GM20000 (cell line): Measurements from ENCODE around the gene RAPGEF4.

ENCODE experiments used
- DNase-seq: peaks from one replicate; pipeline ENCODE4 v3.0.0; 2012; ENCODE audit warnings: low spot score
- TF ChIP-seq, protein P1 (sequence below): IDR thresholded peaks from 2 replicates; pipeline ENCODE4 v1.5.1; 2012; ENCODE audit warnings: mild to moderate bottlenecking, control low read depth; ENCODE audit errors: extremely low read depth, missing control alignments

Gene RAPGEF4

DNA sequence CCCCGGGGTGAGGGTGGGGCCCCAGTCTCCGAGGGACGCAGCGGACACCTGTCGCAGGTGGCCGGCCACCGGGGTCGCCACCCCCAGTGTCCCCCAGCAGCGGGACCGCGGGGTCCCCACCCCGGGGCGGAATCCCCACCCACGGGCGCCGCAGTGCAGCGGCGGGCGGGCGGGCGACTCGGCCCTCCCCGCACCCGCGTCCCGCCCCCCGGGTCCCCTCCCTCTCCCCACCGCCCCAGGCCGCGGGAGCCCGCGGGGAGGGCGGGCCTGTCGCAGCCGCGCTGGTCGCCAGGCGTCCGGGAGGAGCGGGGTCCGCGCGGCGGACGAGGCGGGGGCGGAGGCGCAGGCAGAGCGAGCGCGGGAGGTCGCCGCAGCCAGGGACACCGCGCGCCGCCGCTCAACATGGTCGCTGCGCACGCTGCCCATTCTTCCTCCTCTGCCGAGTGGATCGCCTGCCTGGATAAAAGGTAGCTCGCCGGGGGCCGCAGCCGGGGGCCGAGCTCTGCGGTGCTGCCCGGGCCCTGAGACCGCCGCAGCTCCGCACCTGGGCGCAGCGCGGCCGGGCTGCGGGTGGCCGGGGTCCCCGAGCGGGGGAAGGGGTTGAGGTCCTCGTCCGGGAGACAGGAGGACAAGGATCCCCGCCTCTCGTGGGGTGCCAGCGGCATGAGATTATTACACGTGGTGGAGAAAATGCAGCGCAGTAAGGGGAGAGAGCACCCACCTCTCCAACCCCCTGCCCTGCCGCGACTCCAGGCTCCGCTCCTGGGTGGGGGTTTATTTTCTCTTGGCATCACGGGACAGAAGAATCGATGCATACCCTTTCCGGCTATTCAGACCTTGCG, at the start of gene RAPGEF4:
Gene RAPGEF4, plus strand, starts transcription at position 264 of the 842 bp plus-strand sequence. Its CDS starts 139 bp downstream, at position 403.
- TF ChIP-seq, protein P1, sequence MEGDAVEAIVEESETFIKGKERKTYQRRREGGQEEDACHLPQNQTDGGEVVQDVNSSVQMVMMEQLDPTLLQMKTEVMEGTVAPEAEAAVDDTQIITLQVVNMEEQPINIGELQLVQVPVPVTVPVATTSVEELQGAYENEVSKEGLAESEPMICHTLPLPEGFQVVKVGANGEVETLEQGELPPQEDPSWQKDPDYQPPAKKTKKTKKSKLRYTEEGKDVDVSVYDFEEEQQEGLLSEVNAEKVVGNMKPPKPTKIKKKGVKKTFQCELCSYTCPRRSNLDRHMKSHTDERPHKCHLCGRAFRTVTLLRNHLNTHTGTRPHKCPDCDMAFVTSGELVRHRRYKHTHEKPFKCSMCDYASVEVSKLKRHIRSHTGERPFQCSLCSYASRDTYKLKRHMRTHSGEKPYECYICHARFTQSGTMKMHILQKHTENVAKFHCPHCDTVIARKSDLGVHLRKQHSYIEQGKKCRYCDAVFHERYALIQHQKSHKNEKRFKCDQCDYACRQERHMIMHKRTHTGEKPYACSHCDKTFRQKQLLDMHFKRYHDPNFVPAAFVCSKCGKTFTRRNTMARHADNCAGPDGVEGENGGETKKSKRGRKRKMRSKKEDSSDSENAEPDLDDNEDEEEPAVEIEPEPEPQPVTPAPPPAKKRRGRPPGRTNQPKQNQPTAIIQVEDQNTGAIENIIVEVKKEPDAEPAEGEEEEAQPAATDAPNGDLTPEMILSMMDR, result no peak
- DNase-seq, result peak; percentile 44

DNA sequence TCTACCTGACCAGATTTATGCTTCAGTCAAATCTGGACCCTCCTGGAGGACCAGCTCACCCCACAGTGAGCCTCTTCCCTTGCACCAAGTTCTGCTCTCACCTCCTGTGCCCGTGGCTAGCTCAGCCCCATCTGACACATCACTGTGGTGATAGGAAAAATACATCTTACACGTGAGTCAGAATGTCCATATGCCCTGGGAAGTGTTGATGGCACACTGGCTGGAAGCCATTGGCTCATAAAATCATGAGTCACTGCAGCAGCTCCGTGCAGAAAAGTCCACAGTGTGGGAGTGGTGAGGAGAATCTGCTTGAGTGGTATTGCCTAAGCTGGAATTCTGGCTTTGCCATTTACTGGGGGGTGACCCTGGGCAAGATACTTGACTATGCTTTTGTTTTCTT, 42.6 kb upstream of the RAPGEF4 start:
- no peak for DNase-seq
- TF ChIP-seq, protein P1, result no peak

DNA sequence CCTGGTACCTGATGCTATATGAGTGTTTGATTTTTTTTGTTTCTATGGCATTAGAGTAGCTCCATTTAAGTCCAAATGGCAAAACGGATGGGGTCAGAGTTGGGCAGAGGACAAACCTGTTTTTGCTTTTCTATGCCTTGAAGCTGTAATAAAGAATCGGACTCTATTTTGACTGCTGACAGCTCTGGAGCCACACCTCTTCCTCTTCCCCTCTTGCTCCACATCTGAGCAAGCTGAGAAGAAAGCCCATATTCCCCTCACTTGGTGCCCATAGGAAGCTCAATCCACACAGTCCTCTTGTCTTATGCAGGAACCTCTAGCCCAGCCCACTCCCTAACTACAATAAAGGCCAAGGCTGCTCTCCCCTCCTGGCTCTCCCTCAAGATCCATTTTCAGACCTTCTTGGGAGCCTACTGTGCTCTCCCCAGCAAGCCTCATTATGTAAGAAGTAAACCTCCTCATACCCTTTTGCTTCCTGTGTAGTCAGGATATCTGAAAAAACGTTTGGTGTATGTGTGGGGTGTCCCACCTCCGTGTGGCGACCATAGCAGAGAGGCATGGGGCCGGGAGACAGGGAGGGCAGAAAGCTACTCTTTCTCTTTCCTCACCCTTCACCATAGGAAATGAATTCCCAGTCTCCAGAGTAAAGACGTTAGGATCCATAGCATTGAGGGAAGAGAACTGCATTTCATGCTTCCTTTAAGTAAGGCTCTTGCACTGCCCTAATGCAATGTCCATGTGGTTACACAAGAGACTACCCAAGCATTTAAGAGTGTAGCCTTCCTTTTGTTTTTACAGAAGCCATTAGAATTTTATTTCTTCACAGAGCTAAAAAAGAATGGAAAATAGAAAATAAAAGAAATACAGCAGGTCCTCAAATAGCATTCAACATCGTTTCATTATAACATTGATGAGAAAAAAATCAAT, 41.9 kb upstream of the RAPGEF4 start:
- no peak for DNase-seq
- TF ChIP-seq, protein P1, result no peak

DNA sequence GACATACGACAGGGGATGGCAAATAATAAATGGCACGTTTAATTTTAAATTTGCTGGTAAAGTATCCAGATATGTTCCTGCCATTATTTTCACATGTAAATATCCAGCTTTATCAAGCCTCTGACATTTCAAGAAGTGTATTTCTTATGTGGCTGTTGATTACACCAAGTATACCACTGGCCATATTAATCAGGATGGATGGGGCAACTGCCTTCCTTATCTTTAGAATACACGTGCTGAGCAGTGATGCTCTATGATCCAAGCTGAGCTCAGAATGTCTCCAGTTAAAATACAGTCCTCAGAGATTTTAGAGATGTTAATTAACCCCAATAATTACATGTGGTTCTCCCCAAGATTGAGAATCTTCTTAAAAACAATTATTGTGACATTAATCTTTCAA, 38.3 kb upstream of the RAPGEF4 start:
- no peak for DNase-seq
- TF ChIP-seq, protein P1, result no peak

DNA sequence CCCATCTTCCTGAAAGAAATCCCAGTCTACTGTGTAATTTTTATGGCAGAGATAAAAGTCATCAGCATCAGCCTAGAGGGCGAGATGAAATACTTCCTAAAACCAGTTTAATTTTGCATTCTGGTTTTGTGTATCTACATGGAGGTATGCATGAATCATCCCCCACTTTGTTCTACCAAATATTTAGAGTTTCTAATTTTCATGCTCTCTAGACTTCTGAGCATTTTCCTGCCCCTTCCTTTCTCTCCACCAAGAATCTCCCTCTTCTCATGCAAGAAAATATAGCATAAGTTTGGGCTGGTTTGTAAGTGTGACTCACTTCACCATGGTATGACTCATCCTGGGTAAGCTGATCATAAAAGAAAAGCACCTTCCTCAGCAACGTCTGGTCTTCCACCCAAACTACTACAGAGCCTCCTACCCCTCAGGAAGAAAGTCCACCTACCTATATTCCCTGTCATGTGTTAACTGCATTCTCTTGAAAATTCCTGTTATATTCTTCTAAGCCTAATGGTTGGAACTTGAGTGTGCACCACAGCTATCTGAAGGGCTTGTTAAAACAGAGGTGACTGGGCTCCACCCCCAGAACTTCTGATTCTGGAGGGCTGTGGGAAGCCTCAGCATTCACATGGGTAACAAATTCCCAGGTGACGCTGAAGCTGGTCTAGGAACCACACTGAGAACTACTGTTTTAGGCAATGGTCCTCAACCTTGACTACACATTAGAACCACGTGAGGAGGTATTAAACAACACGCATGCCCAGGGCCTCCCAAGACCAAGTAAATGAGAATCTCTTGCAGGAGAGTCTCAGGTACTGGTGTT, 37.4 kb upstream of the RAPGEF4 start:
- TF ChIP-seq, protein P1, result no peak
- peak; percentile 69 for DNase-seq

DNA sequence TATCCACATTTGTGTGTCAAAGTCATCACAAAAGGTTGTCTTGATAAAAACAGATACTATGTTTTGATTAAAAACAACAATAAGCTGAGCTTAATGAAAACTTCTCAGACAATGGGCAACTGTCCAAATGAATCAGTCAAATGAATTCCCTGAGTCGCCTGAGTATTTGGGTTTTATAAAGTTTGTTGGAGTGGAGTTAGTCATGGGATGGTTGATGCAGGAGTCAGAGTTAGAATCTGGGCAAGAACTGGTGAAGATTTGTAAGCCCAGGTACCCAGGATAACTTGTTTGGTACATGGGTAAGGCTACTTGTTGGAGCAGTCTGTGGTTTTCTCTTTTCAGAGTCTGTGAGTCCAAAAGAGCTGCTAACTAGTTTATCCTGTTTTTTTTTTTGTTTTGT, 34.4 kb upstream of the RAPGEF4 start:
- no peak for DNase-seq
- TF ChIP-seq, protein P1, result no peak
